ENCODE data around the gene PRTG. TPM values are rescaled to one million over a fixed set of nuclear protein-coding genes. Genes with fewer than 3 reads are reported as not detected.

PRTG gene
- total RNA-seq, 4 donors from 2014 or later: 2.1 to 12.8 (median 7.7) TPM

DNA sequence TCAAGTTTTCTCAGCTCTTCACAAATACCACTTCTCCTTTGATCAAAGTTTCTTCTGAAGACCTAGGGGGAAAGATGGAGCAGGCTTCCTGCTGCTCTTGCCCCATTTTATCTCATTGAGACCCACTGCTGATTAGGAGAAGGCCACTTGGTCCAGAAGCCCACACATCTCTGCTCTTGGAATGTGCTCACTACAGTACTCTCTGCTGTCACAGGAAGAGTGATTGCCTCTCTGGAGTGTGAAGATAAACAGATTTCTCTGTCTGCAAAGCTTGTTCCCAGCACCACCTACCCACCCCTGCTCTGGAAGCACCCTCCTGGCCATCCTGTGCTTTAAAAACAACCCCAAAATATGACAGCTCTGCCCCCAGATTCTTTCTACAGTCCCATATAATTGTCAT is 41.3 kb upstream of the PRTG start:
- Histone ChIP-seq H3K27me3 (no peaks in the 10 kb centered on the region), H3K27ac (no peak overlapping the region), H3K4me3 (no peak overlapping the region), H3K9me3 (peaks cover 0 to 8% (median 0%) of the 10 kb centered on the region in 4 donors), H3K36me3 (no peaks in the 10 kb centered on the region), H3K4me1 (no peaks in the 10 kb centered on the region)
- TF ChIP-seq POLR2A (IDR thresholded peaks at IDR 0.05) (no peak), EP300 (IDR thresholded peaks at IDR 0.05) (no peak)
- TF ChIP-seq, protein P1, sequence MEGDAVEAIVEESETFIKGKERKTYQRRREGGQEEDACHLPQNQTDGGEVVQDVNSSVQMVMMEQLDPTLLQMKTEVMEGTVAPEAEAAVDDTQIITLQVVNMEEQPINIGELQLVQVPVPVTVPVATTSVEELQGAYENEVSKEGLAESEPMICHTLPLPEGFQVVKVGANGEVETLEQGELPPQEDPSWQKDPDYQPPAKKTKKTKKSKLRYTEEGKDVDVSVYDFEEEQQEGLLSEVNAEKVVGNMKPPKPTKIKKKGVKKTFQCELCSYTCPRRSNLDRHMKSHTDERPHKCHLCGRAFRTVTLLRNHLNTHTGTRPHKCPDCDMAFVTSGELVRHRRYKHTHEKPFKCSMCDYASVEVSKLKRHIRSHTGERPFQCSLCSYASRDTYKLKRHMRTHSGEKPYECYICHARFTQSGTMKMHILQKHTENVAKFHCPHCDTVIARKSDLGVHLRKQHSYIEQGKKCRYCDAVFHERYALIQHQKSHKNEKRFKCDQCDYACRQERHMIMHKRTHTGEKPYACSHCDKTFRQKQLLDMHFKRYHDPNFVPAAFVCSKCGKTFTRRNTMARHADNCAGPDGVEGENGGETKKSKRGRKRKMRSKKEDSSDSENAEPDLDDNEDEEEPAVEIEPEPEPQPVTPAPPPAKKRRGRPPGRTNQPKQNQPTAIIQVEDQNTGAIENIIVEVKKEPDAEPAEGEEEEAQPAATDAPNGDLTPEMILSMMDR (IDR thresholded peaks at IDR 0.05): no peak
- no peak for DNase-seq (ENCODE audit: low spot score in 2 of 2)

DNA sequence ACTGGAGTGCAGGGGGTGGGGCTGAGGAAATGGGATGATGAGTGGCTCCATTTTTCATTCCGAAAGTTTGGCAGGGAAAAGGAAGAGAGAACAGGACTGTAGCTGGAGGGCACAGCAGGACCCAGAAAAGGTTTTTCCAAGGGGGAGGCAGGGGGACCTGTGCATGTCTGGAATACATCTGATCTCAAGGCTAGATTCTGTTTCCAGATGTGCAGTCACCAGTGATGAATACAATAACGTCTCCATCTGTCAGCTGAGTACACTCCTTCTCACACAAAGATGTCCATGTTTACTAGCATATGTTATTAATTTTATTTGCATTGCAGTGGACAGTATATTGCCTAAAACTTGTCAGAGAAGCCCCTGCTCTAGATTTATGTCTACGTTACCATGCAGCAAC is 39.9 kb upstream of the PRTG start:
- TF ChIP-seq POLR2A (IDR thresholded peaks at IDR 0.05): no peak
- TF ChIP-seq, protein P1 (IDR thresholded peaks at IDR 0.05): no peak
- 43 to 52% methylated on average over 3 of the region's 3 CpGs for WGBS, 2 donors
- H3K27ac ChIP-seq: no peak overlapping the region
- H3K36me3 ChIP-seq: no peaks in the 10 kb centered on the region
- no peak for DNase-seq (ENCODE audit: low spot score in 2 of 2)
- no peak overlapping the region for H3K4me3 ChIP-seq
- no peaks in the 10 kb centered on the region for H3K4me1 ChIP-seq
- peaks cover 0 to 8% (median 0%) of the 10 kb centered on the region in 4 donors for H3K9me3 ChIP-seq
- no peaks in the 10 kb centered on the region for H3K27me3 ChIP-seq

DNA sequence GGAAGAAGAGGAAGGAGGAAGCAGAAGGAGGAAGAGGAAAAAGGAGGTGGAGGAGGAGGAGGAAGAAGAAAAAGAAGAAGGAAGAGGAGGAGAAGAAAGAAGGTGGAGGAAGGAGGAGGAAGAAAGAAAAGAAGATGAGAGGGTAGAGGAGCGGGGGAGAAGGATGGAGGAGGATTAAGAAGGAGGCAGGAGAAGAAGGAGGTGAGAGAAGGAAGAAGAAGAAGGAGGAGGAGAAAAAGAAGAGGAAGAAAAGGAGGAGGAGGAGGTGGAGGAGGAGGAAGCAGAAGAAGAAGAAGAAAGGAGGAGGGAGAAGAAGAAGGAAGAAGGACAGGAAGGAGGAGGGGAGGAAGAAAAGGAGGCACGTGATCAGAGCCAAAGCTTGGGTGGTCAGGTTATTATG is 37.3 kb upstream of the PRTG start:
- DNase-seq (ENCODE audit: low spot score in 2 of 2): no peak
- Histone ChIP-seq H3K4me1 (no peaks in the 10 kb centered on the region), H3K36me3 (no peaks in the 10 kb centered on the region), H3K9me3 (peaks cover 0 to 8% (median 0%) of the 10 kb centered on the region in 4 donors), H3K27ac (no peak overlapping the region), H3K27me3 (no peaks in the 10 kb centered on the region), H3K4me3 (no peak overlapping the region)
- WGBS, 2 donors: 54 to 68% methylated on average over 1 to 2 of the region's 2 CpGs
- TF ChIP-seq, protein P1 (IDR thresholded peaks at IDR 0.05): no peak
- no peak for TF ChIP-seq POLR2A (IDR thresholded peaks at IDR 0.05)
- no peak for TF ChIP-seq EP300 (IDR thresholded peaks at IDR 0.05)

DNA sequence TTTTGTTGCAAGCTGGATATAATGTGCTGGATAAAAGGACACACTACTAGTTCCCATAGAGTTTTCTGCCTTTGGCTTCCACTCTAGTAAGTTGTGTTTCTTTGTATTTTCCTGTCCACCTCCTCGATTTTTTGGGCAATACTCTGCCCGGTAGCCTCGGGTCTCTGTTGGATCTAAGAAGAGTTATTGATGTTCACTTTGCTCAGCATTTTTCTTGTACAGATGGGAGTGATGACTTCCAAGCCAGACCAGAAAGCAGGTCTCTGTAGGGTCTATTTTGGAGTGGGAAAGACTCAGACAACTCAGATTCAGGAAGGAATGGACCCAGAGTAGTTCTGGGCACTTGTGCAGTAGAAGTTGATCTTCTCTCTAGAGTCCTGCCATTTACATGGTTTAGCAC is 36.0 kb upstream of the PRTG start:
- H3K27me3 ChIP-seq: no peaks in the 10 kb centered on the region
- DNase-seq (ENCODE audit: low spot score in 2 of 2): no peak
- no peak overlapping the region for H3K4me3 ChIP-seq
- WGBS, 2 donors: 80 to 84% methylated on average over 3 of the region's 3 CpGs
- peaks cover 0 to 8% (median 0%) of the 10 kb centered on the region in 4 donors for H3K9me3 ChIP-seq
- no peaks in the 10 kb centered on the region for H3K36me3 ChIP-seq
- H3K4me1 ChIP-seq: no peaks in the 10 kb centered on the region
- H3K27ac ChIP-seq: no peak overlapping the region
- TF ChIP-seq, protein P1 (IDR thresholded peaks at IDR 0.05): no peak
- TF ChIP-seq POLR2A (IDR thresholded peaks at IDR 0.05) (no peak), EP300 (IDR thresholded peaks at IDR 0.05) (no peak)

DNA sequence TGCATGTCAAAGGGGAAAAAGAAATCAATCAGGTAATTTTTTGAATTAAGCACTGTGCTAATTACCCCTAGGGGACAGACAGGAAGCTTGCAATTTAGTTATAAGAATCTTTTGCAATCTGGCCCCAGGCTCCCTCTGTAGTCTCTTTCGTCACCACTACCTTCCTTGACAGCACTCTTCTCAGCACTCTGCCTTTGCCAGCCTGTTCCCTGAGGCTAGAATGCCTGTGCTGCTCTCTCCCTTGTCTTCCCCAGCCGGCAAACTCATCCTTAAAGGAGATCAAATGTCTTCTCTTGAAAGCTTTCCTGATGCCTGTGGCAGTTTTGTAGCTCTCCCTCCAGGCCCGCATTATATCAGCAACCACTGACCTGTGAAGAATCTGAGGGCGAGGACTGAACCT is 32.4 kb upstream of the PRTG start:
- no peak for DNase-seq (ENCODE audit: low spot score in 2 of 2)
- no peak overlapping the region for H3K27ac ChIP-seq
- no peak for TF ChIP-seq EP300 (IDR thresholded peaks at IDR 0.05)
- no peak for TF ChIP-seq POLR2A (IDR thresholded peaks at IDR 0.05)
- TF ChIP-seq, protein P1 (IDR thresholded peaks at IDR 0.05): no peak
- no peaks in the 10 kb centered on the region for H3K4me1 ChIP-seq
- no peaks in the 10 kb centered on the region for H3K9me3 ChIP-seq
- no peak overlapping the region for H3K4me3 ChIP-seq
- no peaks in the 10 kb centered on the region for H3K27me3 ChIP-seq
- no peaks in the 10 kb centered on the region for H3K36me3 ChIP-seq
- WGBS, 2 donors: 70 to 72% methylated on average over 4 of the region's 4 CpGs
